GM12875 (cell line): ENCODE results near the gene VMP1.

Source experiments
- H3K4me3 ChIP-seq: one replicate; pipeline ENCODE4 v1.5.1; 2011; ENCODE audit warnings: low read depth, low read length, control low read depth
- CTCF ChIP-seq: IDR thresholded peaks from 2 replicates; pipeline ENCODE4 v1.5.1; 2011; ENCODE audit warnings: low read depth, mild to moderate bottlenecking, control low read depth, inconsistent platforms, low read length, moderate library complexity, borderline replicate concordance; ENCODE audit not compliant: insufficient read depth

VMP1 gene

GRCh38 chr17:59707149-59707970 lies at the start of gene VMP1, which contains the start of gene PTRH2:
Gene VMP1 (plus strand): TSS chr17:59707654. CDS start chr17:59731447, 23,793 bp downstream.
Gene PTRH2 (minus strand): TSS chr17:59707430. CDS start chr17:59697978, 9,452 bp downstream.
- no peak for TF ChIP-seq CTCF

GRCh38 chr17:59666235-59666634 lies 41.2 kb upstream of the VMP1 start:
- no peak for TF ChIP-seq CTCF

More at GRCh38 chr17:59707149-59707970, at the start of gene VMP1, which contains the start of gene PTRH2:
- H3K4me3 ChIP-seq: peak within 1 kb of the TSS; percentile 79

GRCh38 chr17:59668816-59669215 lies 38.6 kb upstream of the VMP1 start:
- no peak for TF ChIP-seq CTCF

More at GRCh38 chr17:59666235-59666634, 41.2 kb upstream of the VMP1 start:
- no peak overlapping the region for H3K4me3 ChIP-seq

GRCh38 chr17:59669411-59669810 lies 38.0 kb upstream of the VMP1 start:
- no peak overlapping the region for H3K4me3 ChIP-seq
- TF ChIP-seq CTCF: no peak

More at GRCh38 chr17:59668816-59669215, 38.6 kb upstream of the VMP1 start:
- H3K4me3 ChIP-seq: no peak overlapping the region

GRCh38 chr17:59669944-59670343 lies 37.5 kb upstream of the VMP1 start:
- no peak overlapping the region for H3K4me3 ChIP-seq
- TF ChIP-seq CTCF: no peak

GRCh38 chr17:59671386-59671785 lies 36.1 kb upstream of the VMP1 start:
- H3K4me3 ChIP-seq: no peak overlapping the region
- TF ChIP-seq CTCF: no peak

GRCh38 chr17:59675231-59675630 lies 32.2 kb upstream of the VMP1 start:
- H3K4me3 ChIP-seq: no peak overlapping the region
- no peak for TF ChIP-seq CTCF
